Omental fat pad (tissue), 4 donors: ENCODE data around the gene ZNF554. TPM values are rescaled to one million over a fixed set of nuclear protein-coding genes. Genes with fewer than 3 reads are reported as not detected.
"Not testable (repeated sequence)": the region's sequence is repeated elsewhere in the genome, so short reads cannot be mapped to it uniquely, and the experiment has no call there.

Experiments
- ATAC-seq: fragments of 150-250 bp; one replicate; pipeline ENCODE4 v1.9.1; 2016; ENCODE audit warnings: mild to moderate bottlenecking, moderate library complexity; ENCODE audit not compliant: low FRiP score
- DNase-seq: peaks from one replicate; pipeline ENCODE4 v3.0.0-alpha.2; 2019; ENCODE audit warnings: low spot score
- total RNA-seq, 4 donors: library from RNA; depleted of rRNA; stranded (reverse); fragments of >200 nt; gene quantifications; one replicate each; pipeline ENCODE4 v1.1.0, GENCODE V29; 2016
- TF ChIP-seq, protein P1 (sequence below), 3 donors: fragments of 450-650 bp; IDR thresholded peaks; one replicate each; pipeline ENCODE4 v1.5.1; 2016 to 2017; ENCODE audit warnings: antibody characterized with exemption in 3 of 3, mild to moderate bottlenecking in 3 of 3, moderate library complexity in 2 of 3

The ZNF554 gene
- total RNA-seq, 4 donors from 2014 or later, result 0.84 to 4.0 (median 3.1) TPM

DNA sequence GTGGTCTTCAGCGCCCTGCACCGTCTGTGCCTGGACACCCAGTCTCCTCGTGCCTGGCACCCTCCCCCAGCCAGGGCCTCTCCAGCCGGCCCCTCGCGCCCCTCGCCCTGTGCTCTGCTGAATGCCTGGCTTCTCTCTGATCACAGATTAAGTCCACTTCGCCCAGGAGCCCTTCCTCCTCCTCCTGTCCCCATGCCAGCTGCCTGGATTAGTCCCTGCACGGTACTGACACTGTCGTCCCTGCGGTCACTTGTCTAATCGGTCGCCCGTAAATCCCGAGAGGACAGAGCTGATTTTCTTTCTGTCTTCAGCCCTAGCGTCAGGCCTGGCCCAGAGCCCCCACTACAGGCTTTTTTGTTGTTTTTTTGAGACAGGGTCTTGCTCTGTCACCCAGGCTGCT is 27.8 kb upstream of the ZNF554 start:
- ATAC-seq, result no peak
- TF ChIP-seq, protein P1, sequence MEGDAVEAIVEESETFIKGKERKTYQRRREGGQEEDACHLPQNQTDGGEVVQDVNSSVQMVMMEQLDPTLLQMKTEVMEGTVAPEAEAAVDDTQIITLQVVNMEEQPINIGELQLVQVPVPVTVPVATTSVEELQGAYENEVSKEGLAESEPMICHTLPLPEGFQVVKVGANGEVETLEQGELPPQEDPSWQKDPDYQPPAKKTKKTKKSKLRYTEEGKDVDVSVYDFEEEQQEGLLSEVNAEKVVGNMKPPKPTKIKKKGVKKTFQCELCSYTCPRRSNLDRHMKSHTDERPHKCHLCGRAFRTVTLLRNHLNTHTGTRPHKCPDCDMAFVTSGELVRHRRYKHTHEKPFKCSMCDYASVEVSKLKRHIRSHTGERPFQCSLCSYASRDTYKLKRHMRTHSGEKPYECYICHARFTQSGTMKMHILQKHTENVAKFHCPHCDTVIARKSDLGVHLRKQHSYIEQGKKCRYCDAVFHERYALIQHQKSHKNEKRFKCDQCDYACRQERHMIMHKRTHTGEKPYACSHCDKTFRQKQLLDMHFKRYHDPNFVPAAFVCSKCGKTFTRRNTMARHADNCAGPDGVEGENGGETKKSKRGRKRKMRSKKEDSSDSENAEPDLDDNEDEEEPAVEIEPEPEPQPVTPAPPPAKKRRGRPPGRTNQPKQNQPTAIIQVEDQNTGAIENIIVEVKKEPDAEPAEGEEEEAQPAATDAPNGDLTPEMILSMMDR (IDR thresholded peaks at IDR 0.05), result no peak
- DNase-seq, result no peak

DNA sequence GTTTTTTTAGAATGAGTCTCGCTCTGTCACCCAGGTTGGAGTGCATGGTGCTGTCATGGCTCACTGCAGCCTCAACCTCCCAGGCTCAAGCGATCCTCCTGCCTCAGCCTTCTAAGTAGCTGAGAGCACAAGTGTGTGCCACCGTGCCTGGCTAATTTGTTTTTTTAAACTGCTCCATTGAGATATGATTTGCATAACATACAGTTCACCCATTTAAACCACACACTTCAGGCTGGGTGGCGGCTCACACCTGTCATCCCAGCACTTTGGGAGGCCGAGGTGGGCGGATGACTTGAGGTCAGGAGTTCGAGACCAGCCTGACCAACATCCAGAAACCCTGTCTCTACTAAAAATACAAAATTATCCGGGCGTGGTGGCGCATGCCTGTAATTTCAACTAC is 27.0 kb upstream of the ZNF554 start:
- not testable (repeated sequence) for ATAC-seq, DNase-seq

DNA sequence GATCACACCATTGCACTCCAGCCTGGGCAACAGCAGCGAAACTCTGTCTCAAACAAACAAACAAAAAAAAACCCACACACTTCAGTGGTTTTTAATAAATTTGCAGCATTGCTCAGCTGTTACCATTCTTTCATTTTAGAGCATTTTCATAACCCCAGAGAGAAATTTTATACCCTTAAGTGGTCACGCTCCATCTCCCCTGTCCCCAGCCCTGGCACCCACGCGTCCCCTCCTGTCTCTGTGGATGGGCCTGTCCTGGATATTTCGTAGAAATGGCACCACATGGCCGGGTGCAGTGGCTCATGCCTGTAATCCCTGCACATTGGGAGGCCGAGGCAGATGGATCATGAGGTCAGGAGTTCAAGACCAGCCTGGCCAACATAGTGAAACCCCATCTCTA is 26.5 kb upstream of the ZNF554 start:
- TF ChIP-seq, protein P1 (IDR thresholded peaks at IDR 0.05), result no peak
- DNase-seq, result no peak
- ATAC-seq, result no peak

DNA sequence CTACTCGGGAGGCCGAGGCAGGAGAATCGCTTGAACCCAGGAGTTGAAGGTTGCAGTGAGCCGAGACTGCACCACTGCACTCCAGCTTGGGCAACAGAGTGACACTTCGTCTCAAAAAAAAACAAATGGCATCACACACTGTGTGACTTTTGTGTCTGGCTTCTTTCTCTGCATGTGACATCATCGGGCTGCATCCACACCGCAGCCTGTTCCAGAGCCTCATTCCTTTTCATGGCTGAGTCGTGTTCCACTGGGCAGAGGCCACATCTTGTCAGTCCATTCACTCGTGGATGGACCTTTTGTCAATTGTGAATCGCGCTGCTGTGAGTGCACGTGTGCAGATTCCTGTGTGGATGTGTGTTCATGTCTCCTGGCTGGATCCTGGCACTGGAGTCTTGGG is 26.1 kb upstream of the ZNF554 start:
- TF ChIP-seq, protein P1 (IDR thresholded peaks at IDR 0.05), result no peak
- DNase-seq (no peak), ATAC-seq (no peak)

DNA sequence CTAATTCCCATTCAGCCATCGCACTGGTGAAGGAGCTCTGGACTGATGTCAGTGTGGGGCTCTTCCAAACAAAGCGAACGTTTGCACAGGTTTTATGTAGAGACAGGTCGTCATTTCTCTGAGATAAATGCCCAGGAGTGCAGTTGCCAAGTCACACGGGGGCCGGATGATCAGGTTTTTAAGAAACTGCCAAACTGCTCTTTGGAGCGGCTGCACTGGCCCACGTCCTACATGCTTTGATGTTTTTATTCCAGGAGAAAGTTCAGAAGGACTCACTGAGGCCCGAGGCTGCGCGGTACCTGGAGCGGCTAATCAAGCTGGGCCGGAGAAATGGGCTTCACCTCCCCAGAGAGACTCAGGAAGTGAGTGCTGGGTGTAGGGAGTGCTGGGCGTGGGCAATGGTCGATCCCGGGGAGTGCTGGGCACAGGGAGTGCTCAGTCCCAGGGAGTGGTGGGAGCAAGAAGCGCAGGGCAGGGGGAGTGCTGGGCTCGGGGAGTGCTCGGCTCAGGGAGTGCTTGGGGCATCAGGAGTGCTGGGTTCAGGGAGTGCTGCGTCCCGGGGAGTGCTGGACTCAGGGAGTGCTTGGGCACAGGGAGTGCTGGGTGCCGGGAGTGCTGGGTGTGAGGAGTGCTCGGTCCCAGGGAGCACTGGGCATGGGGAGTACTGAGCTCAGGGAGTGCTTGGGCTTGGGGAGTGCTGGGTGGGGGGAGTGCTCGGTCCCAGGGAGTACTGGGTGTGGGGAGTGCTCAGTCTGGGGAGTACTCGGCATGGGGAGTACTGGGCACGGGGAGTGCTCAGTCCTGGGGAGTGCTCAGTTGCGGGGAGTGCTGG is 23.6 kb upstream of the ZNF554 start:
- ATAC-seq, result no peak
- TF ChIP-seq, protein P1 (IDR thresholded peaks at IDR 0.05), result no peak
- no peak for DNase-seq

DNA sequence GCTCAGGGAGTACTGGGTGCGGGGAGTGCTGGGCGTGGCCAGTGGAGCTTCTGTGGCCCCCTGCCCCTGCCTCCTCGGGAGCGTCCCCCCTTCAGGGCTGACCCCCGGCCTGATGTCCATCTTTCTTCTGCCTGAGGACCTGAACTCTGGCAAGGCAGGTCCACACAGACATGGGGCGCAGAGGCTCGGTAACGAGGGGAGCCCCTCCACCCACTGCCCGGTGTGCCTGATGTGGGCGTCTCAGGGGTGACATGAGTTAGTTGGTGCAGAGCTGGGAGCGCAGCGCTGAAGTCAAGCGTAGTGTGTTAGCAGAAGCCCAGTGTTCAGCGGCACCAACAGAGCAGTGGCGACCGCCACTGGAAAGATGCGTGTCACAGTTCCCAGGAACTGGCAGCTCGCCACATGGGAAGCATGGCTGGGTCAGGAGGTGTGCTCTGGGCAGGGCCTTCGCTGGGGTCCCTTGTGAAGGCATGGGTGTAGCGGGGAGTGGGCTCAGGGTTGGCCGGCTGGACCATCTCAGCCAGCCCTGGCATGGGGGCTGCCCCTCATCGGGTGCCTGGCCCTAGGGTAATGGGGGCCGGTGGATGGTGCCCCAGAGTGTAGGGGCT is 22.9 kb upstream of the ZNF554 start:
- TF ChIP-seq, protein P1 (IDR thresholded peaks at IDR 0.05), result no peak
- DNase-seq, result no peak
- ATAC-seq, result no peak

DNA sequence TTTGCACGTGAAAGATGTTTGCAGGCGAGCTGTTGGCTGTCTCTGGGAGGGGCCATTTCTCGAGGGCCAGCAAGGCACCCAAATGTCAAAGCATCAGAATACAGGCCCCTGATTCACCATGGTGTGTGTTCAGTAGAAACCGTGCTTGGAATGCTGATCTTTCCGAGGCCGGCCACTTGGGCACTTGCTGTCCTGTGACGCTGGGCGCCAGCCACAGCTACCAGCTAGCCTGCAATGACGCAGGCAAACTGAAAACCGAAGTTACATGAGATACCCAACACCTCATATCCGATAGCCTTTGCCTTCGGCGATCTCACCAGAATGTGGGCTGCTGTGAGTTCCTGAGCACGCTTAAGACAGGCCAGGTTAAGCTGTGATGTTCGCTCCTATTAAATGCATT is 22.4 kb upstream of the ZNF554 start:
- ATAC-seq, result no peak
- no peak for DNase-seq
- TF ChIP-seq, protein P1 (IDR thresholded peaks at IDR 0.05), result no peak
